Endothelial cell of umbilical vein (primary cell): ENCODE results near the gene USP40.

ENCODE experiments used
- EZH2 ChIP-seq: IDR thresholded peaks from 2 replicates; pipeline ENCODE4 v1.6.1; 2012; ENCODE audit warnings: borderline replicate concordance, low read depth, mild to moderate bottlenecking, moderate library complexity, low read length, inconsistent platforms; ENCODE audit not compliant: severe bottlenecking
- FOS ChIP-seq: IDR thresholded peaks from 2 replicates; pipeline ENCODE4 v1.6.1; 2011; ENCODE audit warnings: mild to moderate bottlenecking, low read length, moderate library complexity, borderline replicate concordance; ENCODE audit not compliant: insufficient read depth
- GATA2 ChIP-seq: IDR thresholded peaks from 2 replicates; pipeline ENCODE4 v1.7.0; 2011; ENCODE audit warnings: low read depth, mild to moderate bottlenecking, moderate library complexity, mixed read lengths, low read length; ENCODE audit not compliant: insufficient read length, insufficient read depth
- JUN ChIP-seq: IDR thresholded peaks from 2 replicates; pipeline ENCODE4 v1.6.1; 2011; ENCODE audit warnings: borderline replicate concordance, low read depth; ENCODE audit not compliant: insufficient read length, insufficient read depth
- MYC ChIP-seq: IDR thresholded peaks from one replicate; pipeline ENCODE4 v1.6.1; 2011; ENCODE audit warnings: mild to moderate bottlenecking, low read depth, low read length
- POLR2A ChIP-seq: IDR thresholded peaks from 2 replicates; pipeline ENCODE4 v1.6.1; 2012; ENCODE audit warnings: low read depth, mild to moderate bottlenecking, control low read depth, low read length
- TF ChIP-seq, protein P1 (sequence below), 2 donors: IDR thresholded peaks; 1 replicate in 1 of 2; 2 replicates in 1 of 2; pipeline ENCODE4 v1.5.1; 2011; ENCODE audit warnings: low read length in 2 of 2, mild to moderate bottlenecking in 2 of 2, moderate library complexity in 2 of 2, control low read depth in 1 of 2, inconsistent platforms in 1 of 2, low read depth in 1 of 2; ENCODE audit not compliant: insufficient read depth in 1 of 2; ENCODE audit errors: extremely low read depth in 1 of 2

DNA sequence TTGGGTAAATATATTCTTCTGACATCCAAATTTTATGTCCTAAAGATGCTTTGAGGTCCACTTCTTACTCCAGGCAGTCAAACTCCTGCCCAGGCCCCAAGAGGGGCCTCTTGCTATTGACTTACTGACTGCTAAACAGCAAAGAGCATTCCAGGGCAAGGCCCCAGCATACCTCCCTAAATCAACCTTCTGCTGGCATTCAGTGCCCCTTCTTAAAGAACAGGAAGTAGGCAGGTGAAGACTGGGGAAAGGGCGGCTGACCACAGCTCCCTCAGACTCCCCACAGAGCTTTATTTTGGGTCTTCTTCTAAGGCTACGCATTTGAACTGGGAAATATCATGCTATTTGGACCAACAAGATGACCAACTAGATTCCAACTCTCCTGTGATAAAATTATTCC, 68.9 kb downstream of the USP40 start:
- no peak for TF ChIP-seq JUN
- TF ChIP-seq EZH2 = no peak
- TF ChIP-seq, protein P1, sequence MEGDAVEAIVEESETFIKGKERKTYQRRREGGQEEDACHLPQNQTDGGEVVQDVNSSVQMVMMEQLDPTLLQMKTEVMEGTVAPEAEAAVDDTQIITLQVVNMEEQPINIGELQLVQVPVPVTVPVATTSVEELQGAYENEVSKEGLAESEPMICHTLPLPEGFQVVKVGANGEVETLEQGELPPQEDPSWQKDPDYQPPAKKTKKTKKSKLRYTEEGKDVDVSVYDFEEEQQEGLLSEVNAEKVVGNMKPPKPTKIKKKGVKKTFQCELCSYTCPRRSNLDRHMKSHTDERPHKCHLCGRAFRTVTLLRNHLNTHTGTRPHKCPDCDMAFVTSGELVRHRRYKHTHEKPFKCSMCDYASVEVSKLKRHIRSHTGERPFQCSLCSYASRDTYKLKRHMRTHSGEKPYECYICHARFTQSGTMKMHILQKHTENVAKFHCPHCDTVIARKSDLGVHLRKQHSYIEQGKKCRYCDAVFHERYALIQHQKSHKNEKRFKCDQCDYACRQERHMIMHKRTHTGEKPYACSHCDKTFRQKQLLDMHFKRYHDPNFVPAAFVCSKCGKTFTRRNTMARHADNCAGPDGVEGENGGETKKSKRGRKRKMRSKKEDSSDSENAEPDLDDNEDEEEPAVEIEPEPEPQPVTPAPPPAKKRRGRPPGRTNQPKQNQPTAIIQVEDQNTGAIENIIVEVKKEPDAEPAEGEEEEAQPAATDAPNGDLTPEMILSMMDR (IDR thresholded peaks at IDR 0.05; ENCODE audit: extremely low read depth in 1 of 2, insufficient read depth in 1 of 2, low read depth in 1 of 2, low read length in 2 of 2) = no peak
- no peak for TF ChIP-seq MYC
- no peak for TF ChIP-seq FOS
- TF ChIP-seq GATA2 = no peak
- TF ChIP-seq POLR2A = no peak
